H1 (cell line): ENCODE measurements around the gene CYP2A13.

Experiments used
- ATF3 ChIP-seq: IDR thresholded peaks from 2 replicates; pipeline ENCODE4 v1.6.1; 2011; ENCODE audit warnings: low read depth, mild to moderate bottlenecking, low read length; ENCODE audit not compliant: insufficient read depth
- CTCF ChIP-seq, 3 experiments: IDR thresholded peaks; 1 replicate in 2 of 3; 2 replicates in 1 of 3; pipeline versions ENCODE4 v1.5.1 to v1.6.1; 2011; ENCODE audit warnings: low read length in 3 of 3, mild to moderate bottlenecking in 3 of 3, inconsistent platforms in 2 of 3, low read depth in 1 of 3, moderate library complexity in 1 of 3; ENCODE audit not compliant: insufficient read depth in 1 of 3; ENCODE audit errors: control extremely low read depth in 1 of 3
- POLR2A ChIP-seq, 2 experiments: IDR thresholded peaks; 1 replicate in 1 of 2; 2 replicates in 1 of 2; pipeline ENCODE4 v1.6.1; 2011; ENCODE audit warnings: low read depth in 2 of 2, low read length in 2 of 2, mild to moderate bottlenecking in 2 of 2; ENCODE audit errors: control extremely low read depth in 1 of 2
- RAD21 ChIP-seq, 2 experiments: IDR thresholded peaks in 1 of 2; conservative IDR thresholded peaks in 1 of 2; 2 replicates each; pipeline ENCODE4 v1.6.1; 2011; ENCODE audit warnings: low read depth in 2 of 2, low read length in 2 of 2, improper control_type of control experiment in 1 of 2, inconsistent platforms in 1 of 2, mild to moderate bottlenecking in 1 of 2, moderate library complexity in 1 of 2

- TF ChIP-seq POLR2A (IDR thresholded peaks at IDR 0.05; ENCODE audit: control extremely low read depth in 1 of 2, low read depth in 2 of 2, low read length in 2 of 2), result no peak
- TF ChIP-seq RAD21 (IDR thresholded peaks at IDR 0.05 in 1 of 2, conservative IDR thresholded peaks at IDR 0.05 in 1 of 2; ENCODE audit: low read depth in 2 of 2, low read length in 2 of 2), result no peak
- no peak for TF ChIP-seq ATF3
- TF ChIP-seq CTCF (IDR thresholded peaks at IDR 0.05; ENCODE audit: control extremely low read depth in 1 of 3, insufficient read depth in 1 of 3, low read depth in 1 of 3, low read length in 3 of 3), result no peak
Measured at GRCh38 chr19:41064974-41065569, 23.2 kb upstream of the CYP2A13 start.
